Measurements from ENCODE around the gene KLC1. TPM values are rescaled to one million over a fixed set of nuclear protein-coding genes. Genes with fewer than 3 reads are reported as not detected.

Gene KLC1
- total RNA-seq = 100 to 1,000 TPM; 254 to 315 TPM
- polyA plus RNA-seq = 100 to 1,000 TPM in 1 of 2 donors, 10 to 100 TPM in 1; 71.7 to 190 TPM
- long read RNA-seq, donor 1, full-length matches to known transcripts = 87 of 148 reads
- long read RNA-seq, donor 1, partial matches to known transcripts = 23 of 148 reads
- long read RNA-seq, donor 1, other reads (novel, unspliced or antisense) = 38 of 148 reads
- long read RNA-seq, donor 2, full-length matches to known transcripts = 46 of 75 reads
- long read RNA-seq, donor 2, partial matches to known transcripts = 10 of 75 reads
- long read RNA-seq, donor 2, other reads (novel, unspliced or antisense) = 19 of 75 reads

- ATAC-seq (ENCODE audit: low FRiP score) (peak; percentile 92), DNase-seq (peak; percentile 90 to 96)
- Histone ChIP-seq H3K27ac (ENCODE audit: low read depth in 1 of 2, low read length in 2 of 2) (peak within 1 kb of the TSS; percentile 87 to 88), H3K27me3 (ENCODE audit: control insufficient read depth in 1 of 2, insufficient read depth in 2 of 2, low read length in 1 of 2) (no peaks in the 10 kb centered on the region), H3K36me3 (ENCODE audit: control insufficient read depth in 1 of 2, insufficient read depth in 2 of 2, low read length in 1 of 2) (no peaks in the 10 kb centered on the region), H3K4me1 (ENCODE audit: control insufficient read depth in 1 of 2, insufficient read depth in 2 of 2, low read length in 2 of 2) (no peaks in the 10 kb centered on the region), H3K9me3 (ENCODE audit: control insufficient read depth, low read length) (no peaks in the 10 kb centered on the region), H3K4me3 (ENCODE audit: low read length in 2 of 2) (peak within 1 kb of the TSS; percentile 84 to 91)
- WGBS, 2 donors = 0 to 1% methylated on average over 33 to 97 of the region's 97 CpGs
- intact Hi-C loops (cut with DNase I) = loop anchor here in 1 of 2 donors (5.0 kb wide), 1 partner anchor 88 kb away; the partner anchor contains the start of genes XRCC3 and ZFYVE21
Measured at GRCh38 chr14:103628684-103629502, at the start of gene KLC1. TSS of gene KLC1 (plus strand) at chr14:103629211. CDS start at chr14:103654565, 25,354 bp downstream.

- ATAC-seq (ENCODE audit: low FRiP score) = no peak
- no peak for DNase-seq
- Histone ChIP-seq H3K36me3 (ENCODE audit: control insufficient read depth in 1 of 2, insufficient read depth in 2 of 2, low read length in 1 of 2) (no peaks in the 10 kb centered on the region), H3K9me3 (ENCODE audit: control insufficient read depth, low read length) (no peaks in the 10 kb centered on the region), H3K4me1 (ENCODE audit: control insufficient read depth in 1 of 2, insufficient read depth in 2 of 2, low read length in 2 of 2) (no peaks in the 10 kb centered on the region), H3K4me3 (ENCODE audit: low read length in 2 of 2) (no peak overlapping the region), H3K27ac (ENCODE audit: low read depth in 1 of 2, low read length in 2 of 2) (no peak overlapping the region), H3K27me3 (ENCODE audit: control insufficient read depth in 1 of 2, insufficient read depth in 2 of 2, low read length in 1 of 2) (no peaks in the 10 kb centered on the region)
- WGBS, 2 donors = 90 to 91% methylated on average over 11 of the region's 11 CpGs
- intact Hi-C loops (cut with DNase I) = no loop called here
Measured at GRCh38 chr14:103581206-103581605, 47.8 kb upstream of the KLC1 start.

- DNase-seq = no peak
- Histone ChIP-seq H3K27me3 (ENCODE audit: control insufficient read depth in 1 of 2, insufficient read depth in 2 of 2, low read length in 1 of 2) (no peaks in the 10 kb centered on the region), H3K9me3 (ENCODE audit: control insufficient read depth, low read length) (no peaks in the 10 kb centered on the region), H3K27ac (ENCODE audit: low read depth in 1 of 2, low read length in 2 of 2) (no peak overlapping the region), H3K4me1 (ENCODE audit: control insufficient read depth in 1 of 2, insufficient read depth in 2 of 2, low read length in 2 of 2) (no peaks in the 10 kb centered on the region), H3K4me3 (ENCODE audit: low read length in 2 of 2) (no peak overlapping the region), H3K36me3 (ENCODE audit: control insufficient read depth in 1 of 2, insufficient read depth in 2 of 2, low read length in 1 of 2) (no peaks in the 10 kb centered on the region)
- intact Hi-C loops (cut with DNase I) = no loop called here
- 90 to 93% methylated on average over 26 of the region's 26 CpGs for WGBS, 2 donors
- ATAC-seq (ENCODE audit: low FRiP score) = no peak
Measured at GRCh38 chr14:103581954-103582703, 46.9 kb upstream of the KLC1 start.

- Histone ChIP-seq H3K4me1 (ENCODE audit: control insufficient read depth in 1 of 2, insufficient read depth in 2 of 2, low read length in 2 of 2) (no peaks in the 10 kb centered on the region), H3K27me3 (ENCODE audit: control insufficient read depth in 1 of 2, insufficient read depth in 2 of 2, low read length in 1 of 2) (no peaks in the 10 kb centered on the region), H3K4me3 (ENCODE audit: low read length in 2 of 2) (no peak overlapping the region), H3K9me3 (ENCODE audit: control insufficient read depth, low read length) (no peaks in the 10 kb centered on the region), H3K27ac (ENCODE audit: low read depth in 1 of 2, low read length in 2 of 2) (no peak overlapping the region), H3K36me3 (ENCODE audit: control insufficient read depth in 1 of 2, insufficient read depth in 2 of 2, low read length in 1 of 2) (no peaks in the 10 kb centered on the region)
- intact Hi-C loops (cut with DNase I) = no loop called here
- 89 to 91% methylated on average over 11 of the region's 11 CpGs for WGBS, 2 donors
- no peak for ATAC-seq (ENCODE audit: low FRiP score)
- no peak for DNase-seq
Measured at GRCh38 chr14:103584326-103584915, 44.6 kb upstream of the KLC1 start.

- ATAC-seq (ENCODE audit: low FRiP score) (no peak), DNase-seq (no peak)
- Histone ChIP-seq H3K27me3 (ENCODE audit: control insufficient read depth in 1 of 2, insufficient read depth in 2 of 2, low read length in 1 of 2) (no peaks in the 10 kb centered on the region), H3K9me3 (ENCODE audit: control insufficient read depth, low read length) (no peaks in the 10 kb centered on the region), H3K27ac (ENCODE audit: low read depth in 1 of 2, low read length in 2 of 2) (no peak overlapping the region), H3K4me1 (ENCODE audit: control insufficient read depth in 1 of 2, insufficient read depth in 2 of 2, low read length in 2 of 2) (no peaks in the 10 kb centered on the region), H3K4me3 (ENCODE audit: low read length in 2 of 2) (no peak overlapping the region), H3K36me3 (ENCODE audit: control insufficient read depth in 1 of 2, insufficient read depth in 2 of 2, low read length in 1 of 2) (no peaks in the 10 kb centered on the region)
- WGBS, 2 donors = 77 to 82% methylated on average over 6 of the region's 6 CpGs
- intact Hi-C loops (cut with DNase I) = no loop called here
Measured at GRCh38 chr14:103593577-103593976, 35.4 kb upstream of the KLC1 start.

- 76 to 79% methylated on average over 11 of the region's 11 CpGs for WGBS, 2 donors
- H3K9me3 ChIP-seq (ENCODE audit: control insufficient read depth, low read length) = no peaks in the 10 kb centered on the region
- no peak overlapping the region for H3K27ac ChIP-seq (ENCODE audit: low read depth in 1 of 2, low read length in 2 of 2)
- H3K4me1 ChIP-seq (ENCODE audit: control insufficient read depth in 1 of 2, insufficient read depth in 2 of 2, low read length in 2 of 2) = no peaks in the 10 kb centered on the region
- intact Hi-C loops (cut with DNase I) = no loop called here
- no peaks in the 10 kb centered on the region for H3K36me3 ChIP-seq (ENCODE audit: control insufficient read depth in 1 of 2, insufficient read depth in 2 of 2, low read length in 1 of 2)
- H3K4me3 ChIP-seq (ENCODE audit: low read length in 2 of 2) = no peak overlapping the region
- DNase-seq = no peak
- H3K27me3 ChIP-seq (ENCODE audit: control insufficient read depth in 1 of 2, insufficient read depth in 2 of 2, low read length in 1 of 2) = no peaks in the 10 kb centered on the region
- ATAC-seq (ENCODE audit: low FRiP score) = no peak
Measured at GRCh38 chr14:103594265-103594664, 34.7 kb upstream of the KLC1 start.

- Histone ChIP-seq H3K9me3 (ENCODE audit: control insufficient read depth, low read length) (no peaks in the 10 kb centered on the region), H3K36me3 (ENCODE audit: control insufficient read depth in 1 of 2, insufficient read depth in 2 of 2, low read length in 1 of 2) (no peaks in the 10 kb centered on the region), H3K4me1 (ENCODE audit: control insufficient read depth in 1 of 2, insufficient read depth in 2 of 2, low read length in 2 of 2) (no peaks in the 10 kb centered on the region), H3K27ac (ENCODE audit: low read depth in 1 of 2, low read length in 2 of 2) (no peak overlapping the region), H3K4me3 (ENCODE audit: low read length in 2 of 2) (no peak overlapping the region), H3K27me3 (ENCODE audit: control insufficient read depth in 1 of 2, insufficient read depth in 2 of 2, low read length in 1 of 2) (no peaks in the 10 kb centered on the region)
- WGBS, 2 donors = 89 to 92% methylated on average over 10 of the region's 10 CpGs
- ATAC-seq (ENCODE audit: low FRiP score) = peak; percentile 79
- intact Hi-C loops (cut with DNase I) = no loop called here
- peak in 1 of 2 donors; percentile 62 for DNase-seq
Measured at GRCh38 chr14:103597623-103598377, 31.2 kb upstream of the KLC1 start.

- Histone ChIP-seq H3K9me3 (ENCODE audit: control insufficient read depth, low read length) (no peaks in the 10 kb centered on the region), H3K27ac (ENCODE audit: low read depth in 1 of 2, low read length in 2 of 2) (no peak overlapping the region), H3K4me3 (ENCODE audit: low read length in 2 of 2) (no peak overlapping the region), H3K27me3 (ENCODE audit: control insufficient read depth in 1 of 2, insufficient read depth in 2 of 2, low read length in 1 of 2) (no peaks in the 10 kb centered on the region), H3K36me3 (ENCODE audit: control insufficient read depth in 1 of 2, insufficient read depth in 2 of 2, low read length in 1 of 2) (no peaks in the 10 kb centered on the region), H3K4me1 (ENCODE audit: control insufficient read depth in 1 of 2, insufficient read depth in 2 of 2, low read length in 2 of 2) (no peaks in the 10 kb centered on the region)
- intact Hi-C loops (cut with DNase I) = no loop called here
- DNase-seq (no peak), ATAC-seq (ENCODE audit: low FRiP score) (no peak)
- 97% methylated on average over 5 of the region's 5 CpGs for WGBS, 2 donors
Measured at GRCh38 chr14:103600503-103600902, 28.5 kb upstream of the KLC1 start.
